Activated naive CD4-positive, alpha-beta T cell treated with anti-CD3 and anti-CD28 coated beads, Interleukin-2, amount 50 U/mL, for 24 hours (primary cell): ENCODE measurements around the gene CDH20.

Experiments
- H3K27ac Mint-ChIP-seq: one replicate; pipeline ENCODE4 v1.8.0; 2021; ENCODE audit warnings: mild to moderate bottlenecking, mixed read lengths
- H3K27me3 Mint-ChIP-seq: one replicate; pipeline ENCODE4 v1.8.0; 2021; ENCODE audit warnings: mixed read lengths
- H3K36me3 Mint-ChIP-seq: one replicate; pipeline ENCODE4 v1.8.0; 2021; ENCODE audit warnings: mixed read lengths
- H3K4me1 Mint-ChIP-seq: one replicate; pipeline ENCODE4 v1.8.0; 2021; ENCODE audit warnings: mixed read lengths
- H3K4me3 Mint-ChIP-seq: one replicate; pipeline ENCODE4 v1.8.0; 2021; ENCODE audit warnings: mild to moderate bottlenecking, mixed read lengths
- H3K9me3 Mint-ChIP-seq: one replicate; pipeline ENCODE4 v1.8.0; 2021; ENCODE audit warnings: mixed read lengths

CDH20 gene

DNA sequence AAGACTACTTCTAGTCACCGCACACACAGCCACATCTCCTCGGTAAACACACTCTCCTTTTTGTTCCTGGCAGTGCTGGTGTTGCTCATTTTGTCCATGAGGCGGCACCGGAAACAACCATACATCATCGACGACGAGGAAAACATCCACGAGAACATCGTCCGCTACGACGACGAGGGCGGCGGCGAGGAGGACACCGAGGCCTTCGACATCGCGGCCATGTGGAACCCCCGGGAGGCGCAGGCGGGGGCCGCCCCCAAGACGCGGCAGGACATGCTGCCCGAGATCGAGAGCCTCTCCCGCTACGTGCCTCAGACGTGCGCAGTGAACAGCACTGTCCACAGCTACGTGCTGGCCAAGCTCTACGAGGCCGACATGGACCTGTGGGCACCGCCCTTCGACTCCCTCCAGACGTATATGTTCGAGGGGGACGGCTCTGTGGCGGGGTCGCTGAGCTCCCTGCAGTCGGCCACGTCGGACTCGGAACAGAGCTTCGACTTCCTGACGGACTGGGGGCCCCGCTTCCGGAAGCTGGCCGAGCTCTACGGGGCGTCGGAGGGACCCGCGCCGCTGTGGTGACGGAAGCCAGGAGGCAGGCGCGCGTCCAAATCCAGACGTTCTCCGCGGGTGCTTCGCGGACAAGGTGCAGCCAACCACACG is 221.0 kb downstream of the CDH20 start:
- peak overlapping the region; percentile 77 for H3K4me3 Mint-ChIP-seq
- H3K27me3 Mint-ChIP-seq, result peaks cover 3% of the 10 kb centered on the region
- no peaks in the 10 kb centered on the region for H3K36me3 Mint-ChIP-seq
- peaks cover 6% of the 10 kb centered on the region for H3K4me1 Mint-ChIP-seq
- H3K27ac Mint-ChIP-seq, result peak overlapping the region; percentile 53
- H3K9me3 Mint-ChIP-seq, result no peaks in the 10 kb centered on the region

DNA sequence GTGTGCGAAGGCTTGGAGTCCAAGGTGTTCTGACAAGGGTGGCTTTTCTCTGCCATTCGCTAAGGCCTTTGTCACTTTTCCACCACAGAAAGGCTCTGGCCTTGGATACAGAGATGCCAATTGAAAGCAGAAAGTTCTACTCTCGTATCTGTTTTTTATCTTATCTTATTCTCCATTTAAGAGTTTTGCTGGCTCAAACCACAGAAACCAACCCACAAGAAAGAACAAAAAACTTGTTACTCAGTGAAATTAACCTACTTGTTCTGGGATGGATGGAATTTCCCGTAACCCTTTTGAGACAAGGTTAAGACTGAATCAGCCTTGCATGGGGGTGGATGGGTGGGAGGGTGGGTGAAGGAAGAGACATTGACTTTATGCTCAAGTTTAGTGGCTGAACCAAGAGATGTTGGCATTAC is 221.7 kb downstream of the CDH20 start:
- H3K4me1 Mint-ChIP-seq, result peaks cover 6% of the 10 kb centered on the region
- H3K4me3 Mint-ChIP-seq, result peak overlapping the region; percentile 77
- peaks cover 2% of the 10 kb centered on the region for H3K27me3 Mint-ChIP-seq
- H3K9me3 Mint-ChIP-seq, result no peaks in the 10 kb centered on the region
- H3K36me3 Mint-ChIP-seq, result no peaks in the 10 kb centered on the region
- peak overlapping the region; percentile 41 for H3K27ac Mint-ChIP-seq

GRCh38 chr18:61556316-61556715 is 223.1 kb downstream of the CDH20 start:
- H3K27me3 Mint-ChIP-seq, result peaks cover 2% of the 10 kb centered on the region
- no peak overlapping the region for H3K27ac Mint-ChIP-seq

DNA sequence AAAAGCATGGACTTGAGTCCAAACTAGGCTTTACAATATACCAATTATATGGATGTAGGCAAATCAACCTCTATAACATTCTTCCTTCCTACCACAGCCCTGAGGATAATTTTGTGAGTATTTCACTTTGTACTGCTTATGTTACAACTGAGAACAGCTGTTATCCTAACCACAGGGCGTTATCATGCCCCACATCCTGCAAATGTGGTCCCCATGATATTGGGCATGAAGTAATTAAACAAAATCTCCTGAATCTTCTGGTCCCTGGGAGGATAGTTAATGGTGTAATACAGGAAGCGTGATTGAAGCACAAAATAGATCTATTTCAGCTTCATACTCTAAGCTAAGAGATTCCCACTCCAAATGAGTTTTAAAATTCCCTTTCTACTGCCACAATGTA is 223.6 kb downstream of the CDH20 start:
- no peaks in the 10 kb centered on the region for H3K36me3 Mint-ChIP-seq
- H3K4me1 Mint-ChIP-seq, result peaks cover 6% of the 10 kb centered on the region
- no peaks in the 10 kb centered on the region for H3K9me3 Mint-ChIP-seq
- H3K27me3 Mint-ChIP-seq, result peaks cover 2% of the 10 kb centered on the region
- H3K4me3 Mint-ChIP-seq, result no peak overlapping the region
- H3K27ac Mint-ChIP-seq, result no peak overlapping the region

More at GRCh38 chr18:61556316-61556715, 223.1 kb downstream of the CDH20 start:
- Mint-ChIP-seq H3K4me3 (no peak overlapping the region), H3K4me1 (peaks cover 6% of the 10 kb centered on the region), H3K36me3 (no peaks in the 10 kb centered on the region), H3K9me3 (no peaks in the 10 kb centered on the region)

DNA sequence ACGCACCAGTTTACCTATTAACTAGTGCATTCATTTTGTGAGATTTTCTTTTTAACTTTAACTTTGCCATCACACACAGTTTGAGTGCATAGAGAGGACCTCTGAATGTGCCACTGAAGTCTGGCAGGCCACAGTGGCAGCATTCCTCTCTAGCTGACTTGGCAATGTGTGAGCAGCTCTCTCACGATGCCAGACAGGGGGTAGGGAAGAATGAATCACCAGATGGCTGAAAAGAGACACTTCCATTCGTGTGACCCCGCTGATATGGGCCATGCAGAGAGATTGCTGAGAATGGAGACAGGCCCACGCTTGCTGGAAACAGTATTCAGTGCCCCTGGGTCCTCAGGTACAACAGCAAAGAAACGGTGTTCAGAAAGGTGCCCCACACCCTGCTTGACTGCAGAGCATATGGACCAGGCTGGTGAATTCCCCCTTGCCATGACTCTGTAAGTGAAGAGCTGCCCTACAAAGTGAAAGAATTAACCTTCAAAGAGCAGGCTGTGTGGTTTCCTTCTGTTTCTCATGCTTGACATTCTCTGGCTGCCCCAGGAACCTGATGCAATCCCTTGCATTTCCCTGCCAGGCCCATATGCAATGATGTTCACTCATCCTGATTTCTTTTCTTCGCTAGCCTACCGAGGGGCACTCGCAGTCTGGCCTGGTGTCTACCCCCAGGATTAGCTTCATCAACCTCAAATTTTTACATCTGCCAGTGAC is 236.1 kb downstream of the CDH20 start:
- no peaks in the 10 kb centered on the region for H3K36me3 Mint-ChIP-seq
- H3K4me1 Mint-ChIP-seq, result no peaks in the 10 kb centered on the region
- no peak overlapping the region for H3K4me3 Mint-ChIP-seq
- H3K9me3 Mint-ChIP-seq, result no peaks in the 10 kb centered on the region
- H3K27me3 Mint-ChIP-seq, result peaks cover 5% of the 10 kb centered on the region
- no peak overlapping the region for H3K27ac Mint-ChIP-seq

- H3K36me3 Mint-ChIP-seq, result no peaks in the 10 kb centered on the region
- H3K4me1 Mint-ChIP-seq, result no peaks in the 10 kb centered on the region
- H3K27ac Mint-ChIP-seq, result no peak overlapping the region
- peaks cover 5% of the 10 kb centered on the region for H3K27me3 Mint-ChIP-seq
- no peak overlapping the region for H3K4me3 Mint-ChIP-seq
- no peaks in the 10 kb centered on the region for H3K9me3 Mint-ChIP-seq
Measured at GRCh38 chr18:61570070-61570469, 236.8 kb downstream of the CDH20 start.

- H3K4me3 Mint-ChIP-seq, result no peak overlapping the region
- no peaks in the 10 kb centered on the region for H3K36me3 Mint-ChIP-seq
- no peaks in the 10 kb centered on the region for H3K4me1 Mint-ChIP-seq
- H3K27me3 Mint-ChIP-seq, result peaks cover 9% of the 10 kb centered on the region
- H3K27ac Mint-ChIP-seq, result no peak overlapping the region
- H3K9me3 Mint-ChIP-seq, result no peaks in the 10 kb centered on the region
Measured at GRCh38 chr18:61572084-61572655, 238.9 kb downstream of the CDH20 start.

- Mint-ChIP-seq H3K36me3 (no peaks in the 10 kb centered on the region), H3K27ac (no peak overlapping the region), H3K27me3 (peaks cover 14% of the 10 kb centered on the region), H3K4me1 (no peaks in the 10 kb centered on the region), H3K4me3 (no peak overlapping the region), H3K9me3 (no peaks in the 10 kb centered on the region)
Measured at GRCh38 chr18:61572871-61573270, 239.6 kb downstream of the CDH20 start.

- H3K4me3 Mint-ChIP-seq, result no peak overlapping the region
- peaks cover 12% of the 10 kb centered on the region for H3K27me3 Mint-ChIP-seq
- H3K36me3 Mint-ChIP-seq, result no peaks in the 10 kb centered on the region
- no peak overlapping the region for H3K27ac Mint-ChIP-seq
- H3K4me1 Mint-ChIP-seq, result no peaks in the 10 kb centered on the region
- H3K9me3 Mint-ChIP-seq, result no peaks in the 10 kb centered on the region
Measured at GRCh38 chr18:61574665-61575064, 241.4 kb downstream of the CDH20 start.

DNA sequence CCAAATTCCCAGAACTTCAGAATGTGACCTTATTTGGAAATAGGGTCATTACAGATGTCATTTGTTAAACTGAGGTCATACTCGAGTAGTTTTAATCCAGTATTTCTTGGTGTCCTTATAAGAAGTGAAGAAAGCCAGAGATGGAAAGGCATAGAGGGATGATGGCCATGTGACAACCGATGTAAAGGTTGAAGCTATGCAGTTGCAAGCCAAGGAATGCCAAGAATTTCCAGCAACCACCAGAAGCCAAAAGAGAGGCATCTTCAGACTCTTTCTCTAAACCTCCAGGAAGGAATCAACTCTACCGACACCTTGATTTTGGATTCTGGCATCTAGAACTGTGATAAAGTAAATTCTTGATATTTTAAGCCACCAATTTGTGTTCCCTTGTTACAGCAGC is 242.2 kb downstream of the CDH20 start:
- Mint-ChIP-seq H3K27ac (no peak overlapping the region), H3K4me3 (no peak overlapping the region), H3K9me3 (no peaks in the 10 kb centered on the region), H3K27me3 (peaks cover 16% of the 10 kb centered on the region), H3K36me3 (no peaks in the 10 kb centered on the region), H3K4me1 (no peaks in the 10 kb centered on the region)

GRCh38 chr18:61578846-61579245 is 245.6 kb downstream of the CDH20 start:
- Mint-ChIP-seq H3K36me3 (no peaks in the 10 kb centered on the region), H3K4me1 (peaks cover 8% of the 10 kb centered on the region), H3K4me3 (no peak overlapping the region), H3K27ac (no peak overlapping the region), H3K9me3 (no peaks in the 10 kb centered on the region), H3K27me3 (peaks cover 26% of the 10 kb centered on the region)

GRCh38 chr18:61579581-61579980 is 246.4 kb downstream of the CDH20 start:
- H3K9me3 Mint-ChIP-seq, result no peaks in the 10 kb centered on the region
- H3K27ac Mint-ChIP-seq, result no peak overlapping the region
- H3K27me3 Mint-ChIP-seq, result peaks cover 26% of the 10 kb centered on the region
- no peak overlapping the region for H3K4me3 Mint-ChIP-seq
- no peaks in the 10 kb centered on the region for H3K36me3 Mint-ChIP-seq
- H3K4me1 Mint-ChIP-seq, result peaks cover 8% of the 10 kb centered on the region

GRCh38 chr18:61580046-61580445 is 246.8 kb downstream of the CDH20 start:
- Mint-ChIP-seq H3K27ac (no peak overlapping the region), H3K27me3 (peaks cover 26% of the 10 kb centered on the region), H3K4me1 (peaks cover 8% of the 10 kb centered on the region), H3K36me3 (no peaks in the 10 kb centered on the region), H3K4me3 (no peak overlapping the region), H3K9me3 (no peaks in the 10 kb centered on the region)

GRCh38 chr18:61581578-61582201 is 248.5 kb downstream of the CDH20 start:
- no peak overlapping the region for H3K27ac Mint-ChIP-seq
- H3K36me3 Mint-ChIP-seq, result no peaks in the 10 kb centered on the region
- peaks cover 26% of the 10 kb centered on the region for H3K27me3 Mint-ChIP-seq

GRCh38 chr18:61582202-61582710 is 249.0 kb downstream of the CDH20 start:
- H3K27ac Mint-ChIP-seq, result no peak overlapping the region
- peaks cover 26% of the 10 kb centered on the region for H3K27me3 Mint-ChIP-seq
- H3K4me1 Mint-ChIP-seq, result peaks cover 8% of the 10 kb centered on the region
- H3K36me3 Mint-ChIP-seq, result no peaks in the 10 kb centered on the region
- no peak overlapping the region for H3K4me3 Mint-ChIP-seq
- no peaks in the 10 kb centered on the region for H3K9me3 Mint-ChIP-seq

More at GRCh38 chr18:61581578-61582201, 248.5 kb downstream of the CDH20 start:
- Mint-ChIP-seq H3K4me1 (peaks cover 8% of the 10 kb centered on the region), H3K9me3 (no peaks in the 10 kb centered on the region), H3K4me3 (no peak overlapping the region)

DNA sequence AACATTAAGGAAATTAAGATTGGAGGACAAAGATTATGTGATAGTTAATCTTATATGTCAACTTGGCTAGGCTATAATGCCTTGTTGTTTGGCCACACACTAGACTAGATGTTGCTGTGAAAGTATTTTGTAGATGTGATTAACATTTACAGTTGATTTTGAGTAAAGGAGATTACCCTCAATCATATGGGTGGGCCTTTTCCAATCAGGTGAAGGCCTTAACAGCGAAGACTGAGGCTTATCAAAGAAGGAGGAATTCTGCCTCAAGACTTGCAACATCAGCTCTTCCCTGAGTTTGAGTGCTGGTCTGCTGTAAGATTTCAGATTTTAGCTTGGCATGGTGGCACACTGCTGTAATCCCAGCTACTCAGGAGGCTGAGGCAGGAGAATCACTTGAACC is 250.3 kb downstream of the CDH20 start:
- H3K4me3 Mint-ChIP-seq, result no peak overlapping the region
- H3K9me3 Mint-ChIP-seq, result no peaks in the 10 kb centered on the region
- no peaks in the 10 kb centered on the region for H3K36me3 Mint-ChIP-seq
- peaks cover 8% of the 10 kb centered on the region for H3K4me1 Mint-ChIP-seq
- peaks cover 24% of the 10 kb centered on the region for H3K27me3 Mint-ChIP-seq
- no peak overlapping the region for H3K27ac Mint-ChIP-seq
